ENCODE data around the gene PTPRR.
A peak's percentile ranks its signal among the peaks of the same experiment; 100 is the strongest.

PTPRR gene

GRCh38 chr12:70847871-70848270, 72.7 kb downstream of the PTPRR start:
- H3K4me3 ChIP-seq (ENCODE audit: control insufficient read depth, low read depth, low read length), result no peak overlapping the region
- no peak for TF ChIP-seq CTCF (conservative IDR thresholded peaks at IDR 0.05; ENCODE audit: control insufficient read depth, insufficient read depth, low read depth, low read length)
- no peak for DNase-seq (ENCODE audit: low read depth)

- no peak overlapping the region for H3K4me3 ChIP-seq (ENCODE audit: control insufficient read depth, low read depth, low read length)
- no peak for TF ChIP-seq CTCF (conservative IDR thresholded peaks at IDR 0.05; ENCODE audit: control insufficient read depth, insufficient read depth, low read depth, low read length)
- no peak for DNase-seq (ENCODE audit: low read depth)
Measured at GRCh38 chr12:70845268-70845667, 75.3 kb downstream of the PTPRR start.

- no peak for DNase-seq (ENCODE audit: low read depth)
- no peak for TF ChIP-seq CTCF (conservative IDR thresholded peaks at IDR 0.05; ENCODE audit: control insufficient read depth, insufficient read depth, low read depth, low read length)
- no peak overlapping the region for H3K4me3 ChIP-seq (ENCODE audit: control insufficient read depth, low read depth, low read length)
Measured at GRCh38 chr12:70843363-70843762, 77.2 kb downstream of the PTPRR start.

- TF ChIP-seq CTCF (conservative IDR thresholded peaks at IDR 0.05; ENCODE audit: control insufficient read depth, insufficient read depth, low read depth, low read length), result no peak
Measured at GRCh38 chr12:70842942-70843341, 77.6 kb downstream of the PTPRR start.

GRCh38 chr12:70842136-70842535, 78.4 kb downstream of the PTPRR start:
- no peak for TF ChIP-seq CTCF (conservative IDR thresholded peaks at IDR 0.05; ENCODE audit: control insufficient read depth, insufficient read depth, low read depth, low read length)
- no peak overlapping the region for H3K4me3 ChIP-seq (ENCODE audit: control insufficient read depth, low read depth, low read length)
- DNase-seq (ENCODE audit: low read depth), result peak; percentile 70

More at GRCh38 chr12:70842942-70843341, 77.6 kb downstream of the PTPRR start:
- no peak overlapping the region for H3K4me3 ChIP-seq (ENCODE audit: control insufficient read depth, low read depth, low read length)
- DNase-seq (ENCODE audit: low read depth), result no peak

GRCh38 chr12:70840656-70841350, 79.7 kb downstream of the PTPRR start:
- no peak for TF ChIP-seq CTCF (conservative IDR thresholded peaks at IDR 0.05; ENCODE audit: control insufficient read depth, insufficient read depth, low read depth, low read length)
- peak; percentile 52 for DNase-seq (ENCODE audit: low read depth)
- H3K4me3 ChIP-seq (ENCODE audit: control insufficient read depth, low read depth, low read length), result no peak overlapping the region

Measured in fibroblast of mammary gland (primary cell).